Progenitor cell of endocrine pancreas (in vitro differentiated cells): ENCODE results near the gene GAGE12D. TPM values are rescaled to one million over a fixed set of nuclear protein-coding genes. Genes with fewer than 3 reads are reported as not detected.
"Not testable (repeated sequence)": the region's sequence is repeated elsewhere in the genome, so short reads cannot be mapped to it uniquely, and the experiment has no call there.

Experiments
- DNase-seq: peaks from one replicate; pipeline ENCODE4 v3.0.0; 2021; ENCODE audit warnings: low spot score; ENCODE audit not compliant: unreplicated experiment
- H3K27ac Mint-ChIP-seq: 2 replicates; pipeline ENCODE4 v1.8.0; 2021; ENCODE audit warnings: mild to moderate bottlenecking, moderate library complexity, mixed read lengths
- H3K27me3 Mint-ChIP-seq: 2 replicates; pipeline ENCODE4 v1.8.0; 2021; ENCODE audit warnings: mixed read lengths
- H3K36me3 Mint-ChIP-seq: 2 replicates; pipeline ENCODE4 v1.8.0; 2022; ENCODE audit warnings: mixed read lengths; ENCODE audit not compliant: insufficient read depth
- H3K4me1 Mint-ChIP-seq: 2 replicates; pipeline ENCODE4 v1.8.0; 2021; ENCODE audit warnings: low read depth, mixed read lengths
- H3K4me3 Mint-ChIP-seq: 2 replicates; pipeline ENCODE4 v1.8.0; 2021; ENCODE audit warnings: low read depth, mild to moderate bottlenecking, moderate library complexity, mixed read lengths
- H3K9me3 Mint-ChIP-seq: 2 replicates; pipeline ENCODE4 v1.8.0; 2021; ENCODE audit warnings: low read depth, mixed read lengths
- long read RNA-seq: library from polyadenylated mRNA; unstranded; transcript quantifications from one replicate; pipeline ENCODE4 v2.0.0, GENCODE V29; 2020
- total RNA-seq: library from RNA; stranded (reverse); gene quantifications from 2 replicates; pipeline ENCODE4 v1.2.1, GENCODE V29; 2021

GAGE12D gene
- total RNA-seq, result not detected in 2 replicates
- long read RNA-seq, result 0 reads

- not testable (repeated sequence) for DNase-seq, H3K9me3 Mint-ChIP-seq, H3K36me3 Mint-ChIP-seq, H3K4me1 Mint-ChIP-seq, H3K27me3 Mint-ChIP-seq, H3K4me3 Mint-ChIP-seq, H3K27ac Mint-ChIP-seq
These were observed at the start of gene GAGE12D for GRCh38 chrX:49541433-49541832. GAGE12D (plus strand) TSS chrX:49541733; CDS start chrX:49542888, 1,155 bp downstream.

- not testable (repeated sequence) for H3K36me3 Mint-ChIP-seq, DNase-seq, H3K9me3 Mint-ChIP-seq, H3K27ac Mint-ChIP-seq, H3K27me3 Mint-ChIP-seq, H3K4me1 Mint-ChIP-seq, H3K4me3 Mint-ChIP-seq
These were observed 9.7 kb upstream of the GAGE12D start, which contains the start of gene GAGE12C for GRCh38 chrX:49531877-49532276. GAGE12C (plus strand) TSS chrX:49532177; CDS start chrX:49533332, 1,155 bp downstream.

- not testable (repeated sequence) for H3K9me3 Mint-ChIP-seq, H3K4me3 Mint-ChIP-seq, H3K36me3 Mint-ChIP-seq, H3K4me1 Mint-ChIP-seq, H3K27ac Mint-ChIP-seq, H3K27me3 Mint-ChIP-seq, DNase-seq
These were observed 9.5 kb downstream of the GAGE12D start, which contains the start of gene GAGE12E for GRCh38 chrX:49550989-49551388. GAGE12E (plus strand) TSS chrX:49551289; CDS start chrX:49552444, 1,155 bp downstream.

- DNase-seq, H3K36me3 Mint-ChIP-seq, H3K27me3 Mint-ChIP-seq, H3K4me1 Mint-ChIP-seq, H3K9me3 Mint-ChIP-seq, H3K27ac Mint-ChIP-seq, H3K4me3 Mint-ChIP-seq: not testable (repeated sequence)
These were observed 19.0 kb downstream of the GAGE12D start, which contains the start of gene GAGE12F for GRCh38 chrX:49560542-49560941. GAGE12F (plus strand) TSS chrX:49560842; CDS start chrX:49561997, 1,155 bp downstream.

GRCh38 chrX:49568728-49569127, 27.2 kb downstream of the GAGE12D start:
- H3K4me1 Mint-ChIP-seq, H3K36me3 Mint-ChIP-seq, H3K27me3 Mint-ChIP-seq, DNase-seq, H3K4me3 Mint-ChIP-seq, H3K27ac Mint-ChIP-seq, H3K9me3 Mint-ChIP-seq: not testable (repeated sequence)

GRCh38 chrX:49569152-49569551, 27.6 kb downstream of the GAGE12D start:
- not testable (repeated sequence) for DNase-seq, H3K4me3 Mint-ChIP-seq, H3K36me3 Mint-ChIP-seq, H3K4me1 Mint-ChIP-seq, H3K27ac Mint-ChIP-seq, H3K27me3 Mint-ChIP-seq, H3K9me3 Mint-ChIP-seq

GRCh38 chrX:49570100-49570499, 28.6 kb downstream of the GAGE12D start, which contains the start of gene GAGE12G:
GAGE12G (plus strand) TSS chrX:49570400; CDS start chrX:49571555, 1,155 bp downstream.
- not testable (repeated sequence) for DNase-seq, H3K4me1 Mint-ChIP-seq, H3K9me3 Mint-ChIP-seq, H3K27ac Mint-ChIP-seq, H3K27me3 Mint-ChIP-seq, H3K36me3 Mint-ChIP-seq, H3K4me3 Mint-ChIP-seq

- H3K9me3 Mint-ChIP-seq, H3K4me1 Mint-ChIP-seq, H3K27me3 Mint-ChIP-seq, DNase-seq, H3K27ac Mint-ChIP-seq, H3K4me3 Mint-ChIP-seq, H3K36me3 Mint-ChIP-seq: not testable (repeated sequence)
These were observed 38.1 kb downstream of the GAGE12D start, which contains the start of gene GAGE12H for GRCh38 chrX:49579649-49580048. GAGE12H (plus strand) TSS chrX:49579949; CDS start chrX:49581104, 1,155 bp downstream.

- H3K27ac Mint-ChIP-seq, H3K9me3 Mint-ChIP-seq, H3K27me3 Mint-ChIP-seq, H3K4me3 Mint-ChIP-seq, H3K4me1 Mint-ChIP-seq, H3K36me3 Mint-ChIP-seq, DNase-seq: not testable (repeated sequence)
These were observed 47.7 kb downstream of the GAGE12D start, which contains the start of gene GAGE2A for GRCh38 chrX:49589196-49589595. GAGE2A (plus strand) TSS chrX:49589496; CDS start chrX:49590651, 1,155 bp downstream.

- H3K9me3 Mint-ChIP-seq, H3K36me3 Mint-ChIP-seq, H3K4me1 Mint-ChIP-seq, H3K4me3 Mint-ChIP-seq, H3K27ac Mint-ChIP-seq, H3K27me3 Mint-ChIP-seq: not testable (repeated sequence)
- DNase-seq, result peak; percentile 15
These were observed 48.4 kb downstream of the GAGE12D start for GRCh38 chrX:49589769-49590478.

GRCh38 chrX:49590488-49590887, 49.0 kb downstream of the GAGE12D start:
- not testable (repeated sequence) for H3K9me3 Mint-ChIP-seq, DNase-seq, H3K4me3 Mint-ChIP-seq, H3K36me3 Mint-ChIP-seq, H3K27me3 Mint-ChIP-seq, H3K4me1 Mint-ChIP-seq, H3K27ac Mint-ChIP-seq
